Body of pancreas (tissue), 4 donors: ENCODE data around the gene ADCY2. TPM values are rescaled to one million over a fixed set of nuclear protein-coding genes. Genes with fewer than 3 reads are reported as not detected.

Experiments used
- ATAC-seq: fragments of 150-250 bp; one replicate; pipeline ENCODE4 v1.9.1; 2016
- DNase-seq, 4 donors: peaks; one replicate each; pipeline ENCODE4 v3.0.0-alpha.2; 2019
- H3K27ac ChIP-seq, 4 donors: fragments of 200-600 bp; sonication (generic); 1 replicate in 3 of 4; 2 replicates in 1 of 4; pipeline versions ENCODE4 v1.5.1 to v1.6.1; 2016 to 2019; ENCODE audit warnings: mild to moderate bottlenecking in 1 of 4, mixed read lengths in 1 of 4, moderate library complexity in 1 of 4
- H3K27me3 ChIP-seq, 2 donors: fragments of 200-600 bp; sonication (generic); one replicate each; pipeline ENCODE4 v1.6.0; 2016; ENCODE audit warnings: mild to moderate bottlenecking in 1 of 2
- H3K36me3 ChIP-seq, 2 donors: fragments of 200-600 bp; sonication (generic); replicated peaks in 1 of 2; 2 replicates each; pipeline ENCODE4 v1.5.1; 2016; ENCODE audit warnings: low read depth in 2 of 2; ENCODE audit not compliant: insufficient read depth in 1 of 2
- H3K4me1 ChIP-seq: fragments of 200-600 bp; sonication (generic); one replicate; pipeline ENCODE4 v1.6.0; 2016
- H3K4me3 ChIP-seq, 2 donors: fragments of 200-600 bp; sonication (generic); 1 replicate in 1 of 2; 2 replicates in 1 of 2; pipeline ENCODE4 v1.5.1; 2016 to 2019
- H3K9me3 ChIP-seq, 3 donors: fragments of 200-600 bp; sonication (generic); 1 replicate in 2 of 3; 2 replicates in 1 of 3; pipeline ENCODE4 v1.5.1; 2016
- POLR2A ChIP-seq, 3 donors: fragments of 450-650 bp; IDR thresholded peaks; one replicate each; pipeline ENCODE4 v1.6.1; 2016; ENCODE audit warnings: antibody characterized with exemption in 3 of 3, mild to moderate bottlenecking in 2 of 3
- WGBS, 2 donors: methylation state at CpG; one replicate each; pipeline ENCODE4 v1.1.5; 2017; 5-methylcytosine and 5-hydroxymethylcytosine counted together
- intact Hi-C: fragments of 100-400 bp; cut with DNase I; formaldehyde crosslinking; loops from one replicate; pipeline ENCODE4 v1.15.1; 2023
- total RNA-seq, 2 donors: library from RNA; depleted of rRNA; stranded (reverse); fragments of >200 nt; gene quantifications; one replicate each; pipeline ENCODE4 v1.1.0, GENCODE V29; 2016
- TF ChIP-seq, protein P1 (sequence below), 7 experiments: fragments of 450-650 bp in 4 of 7; fragments of 200-600 bp in 3 of 7; sonication (generic) in 3 of 7; IDR thresholded peaks; one replicate each; pipeline ENCODE4 v1.5.1; 2016 to 2019; ENCODE audit warnings: antibody characterized with exemption in 7 of 7

The ADCY2 gene
- total RNA-seq, 2 donors from 2014 or later, result 0.52 to 4.6 TPM

DNA sequence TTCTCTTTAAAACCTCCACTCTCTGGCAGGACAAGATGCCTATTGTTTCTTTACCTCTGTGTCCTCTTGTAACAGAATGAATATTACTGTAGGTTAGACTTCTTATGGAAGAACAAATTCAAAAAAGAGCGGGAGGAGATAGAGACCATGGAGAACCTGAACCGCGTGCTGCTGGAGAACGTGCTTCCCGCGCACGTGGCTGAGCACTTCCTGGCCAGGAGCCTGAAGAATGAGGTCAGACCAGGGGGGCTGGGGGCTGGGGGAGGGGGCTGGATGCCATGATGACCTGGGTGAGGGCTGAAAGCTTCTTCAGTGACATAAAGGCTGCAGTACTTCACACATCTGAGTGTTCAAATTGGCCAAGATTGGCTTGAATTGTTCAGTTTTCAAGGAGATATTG, 393.6 kb downstream of the ADCY2 start:
- Histone ChIP-seq H3K27me3 (no peaks in the 10 kb centered on the region), H3K36me3 (no peaks in the 10 kb centered on the region), H3K9me3 (no peaks in the 10 kb centered on the region), H3K4me1 (no peaks in the 10 kb centered on the region), H3K27ac (no peak overlapping the region), H3K4me3 (no peak overlapping the region)
- TF ChIP-seq, protein P1, sequence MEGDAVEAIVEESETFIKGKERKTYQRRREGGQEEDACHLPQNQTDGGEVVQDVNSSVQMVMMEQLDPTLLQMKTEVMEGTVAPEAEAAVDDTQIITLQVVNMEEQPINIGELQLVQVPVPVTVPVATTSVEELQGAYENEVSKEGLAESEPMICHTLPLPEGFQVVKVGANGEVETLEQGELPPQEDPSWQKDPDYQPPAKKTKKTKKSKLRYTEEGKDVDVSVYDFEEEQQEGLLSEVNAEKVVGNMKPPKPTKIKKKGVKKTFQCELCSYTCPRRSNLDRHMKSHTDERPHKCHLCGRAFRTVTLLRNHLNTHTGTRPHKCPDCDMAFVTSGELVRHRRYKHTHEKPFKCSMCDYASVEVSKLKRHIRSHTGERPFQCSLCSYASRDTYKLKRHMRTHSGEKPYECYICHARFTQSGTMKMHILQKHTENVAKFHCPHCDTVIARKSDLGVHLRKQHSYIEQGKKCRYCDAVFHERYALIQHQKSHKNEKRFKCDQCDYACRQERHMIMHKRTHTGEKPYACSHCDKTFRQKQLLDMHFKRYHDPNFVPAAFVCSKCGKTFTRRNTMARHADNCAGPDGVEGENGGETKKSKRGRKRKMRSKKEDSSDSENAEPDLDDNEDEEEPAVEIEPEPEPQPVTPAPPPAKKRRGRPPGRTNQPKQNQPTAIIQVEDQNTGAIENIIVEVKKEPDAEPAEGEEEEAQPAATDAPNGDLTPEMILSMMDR (IDR thresholded peaks at IDR 0.05), result no peak
- TF ChIP-seq POLR2A (IDR thresholded peaks at IDR 0.05), result no peak
- 85 to 87% methylated on average over 7 of the region's 7 CpGs for WGBS, 2 donors
- ATAC-seq, result no peak
- DNase-seq, result no peak
- intact Hi-C loops, result no loop called here

DNA sequence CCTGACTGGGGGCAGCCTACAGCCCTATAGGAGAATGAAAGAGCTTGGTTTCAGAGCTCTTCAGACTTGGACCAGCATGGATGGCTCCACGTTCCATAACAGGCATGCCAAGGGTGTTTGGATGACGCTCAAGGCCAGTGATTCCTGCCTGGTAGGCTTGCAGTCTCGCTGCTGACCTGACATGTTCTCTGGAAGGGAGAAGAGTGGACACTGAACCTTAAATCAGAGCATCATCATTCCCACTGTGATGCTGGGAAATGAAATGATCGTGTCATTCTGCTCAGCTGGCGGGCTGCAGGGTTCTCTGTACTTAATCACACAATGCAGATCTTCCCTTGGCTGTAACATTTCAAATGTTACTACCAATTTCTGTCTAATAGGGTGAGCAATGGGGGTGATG, 398.0 kb downstream of the ADCY2 start:
- H3K27me3 ChIP-seq, result no peaks in the 10 kb centered on the region
- intact Hi-C loops, result no loop called here
- TF ChIP-seq, protein P1 (IDR thresholded peaks at IDR 0.05), result no peak
- no peak for TF ChIP-seq POLR2A (IDR thresholded peaks at IDR 0.05)
- no peak for DNase-seq
- no peaks in the 10 kb centered on the region for H3K4me1 ChIP-seq
- no peak overlapping the region for H3K27ac ChIP-seq
- ATAC-seq, result no peak
- no peaks in the 10 kb centered on the region for H3K9me3 ChIP-seq
- H3K36me3 ChIP-seq, result no peaks in the 10 kb centered on the region
- WGBS, 2 donors, result 59 to 63% methylated on average over 2 to 5 of the region's 5 CpGs
- H3K4me3 ChIP-seq, result no peak overlapping the region

DNA sequence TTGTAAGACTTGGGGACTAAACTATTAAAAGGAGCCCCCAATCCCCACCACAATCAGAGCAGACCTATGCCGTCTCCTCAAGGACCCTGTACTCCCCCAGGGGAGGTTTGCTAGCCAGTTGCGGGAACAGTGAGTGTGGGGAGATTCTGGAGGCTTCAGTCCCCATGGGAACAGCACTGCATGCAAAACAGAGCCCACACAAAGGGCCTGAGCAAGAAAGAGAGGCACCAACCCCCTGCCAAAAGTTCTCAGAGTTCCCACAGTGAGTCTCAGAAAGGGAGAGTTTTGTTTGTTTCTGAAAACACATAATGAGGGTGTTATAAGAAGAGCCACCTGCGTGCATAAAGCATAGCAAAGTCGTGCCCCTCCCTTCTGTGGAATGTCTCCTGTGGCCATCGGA, 398.4 kb downstream of the ADCY2 start:
- TF ChIP-seq, protein P1 (IDR thresholded peaks at IDR 0.05), result no peak
- no peak for TF ChIP-seq POLR2A (IDR thresholded peaks at IDR 0.05)
- H3K27me3 ChIP-seq, result no peaks in the 10 kb centered on the region
- intact Hi-C loops, result no loop called here
- no peak for ATAC-seq
- 47 to 53% methylated on average over 5 of the region's 5 CpGs for WGBS, 2 donors
- no peaks in the 10 kb centered on the region for H3K9me3 ChIP-seq
- H3K4me3 ChIP-seq, result no peak overlapping the region
- no peak overlapping the region for H3K27ac ChIP-seq
- DNase-seq, result no peak
- H3K4me1 ChIP-seq, result no peaks in the 10 kb centered on the region
- no peaks in the 10 kb centered on the region for H3K36me3 ChIP-seq

DNA sequence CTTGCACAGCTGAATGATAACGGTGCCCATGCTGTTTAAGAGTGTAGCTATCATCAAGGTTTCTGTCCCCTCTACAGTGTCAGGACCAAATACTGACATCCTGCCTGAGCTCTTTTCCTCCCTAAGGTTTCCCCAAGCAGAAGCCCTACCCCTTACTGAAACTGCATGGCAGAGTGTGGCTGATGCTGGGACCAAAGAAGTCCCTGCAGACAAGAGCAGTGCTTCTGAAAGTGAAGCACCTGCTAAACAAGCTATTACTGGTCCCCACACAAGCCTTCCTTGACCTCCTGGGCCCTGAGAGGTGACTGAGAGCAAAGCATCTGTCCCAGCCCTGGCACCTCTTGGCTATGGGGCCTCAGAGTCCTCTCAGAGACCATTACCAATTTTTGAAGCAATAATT, 398.9 kb downstream of the ADCY2 start:
- no peaks in the 10 kb centered on the region for H3K36me3 ChIP-seq
- TF ChIP-seq, protein P1 (IDR thresholded peaks at IDR 0.05), result no peak
- no peak for TF ChIP-seq POLR2A (IDR thresholded peaks at IDR 0.05)
- no peak overlapping the region for H3K27ac ChIP-seq
- no peaks in the 10 kb centered on the region for H3K4me1 ChIP-seq
- no peaks in the 10 kb centered on the region for H3K27me3 ChIP-seq
- no peaks in the 10 kb centered on the region for H3K9me3 ChIP-seq
- 67 to 77% methylated on average over 1 of the region's 1 CpG for WGBS, 2 donors
- H3K4me3 ChIP-seq, result no peak overlapping the region
- no peak for DNase-seq
- intact Hi-C loops, result no loop called here
- no peak for ATAC-seq

DNA sequence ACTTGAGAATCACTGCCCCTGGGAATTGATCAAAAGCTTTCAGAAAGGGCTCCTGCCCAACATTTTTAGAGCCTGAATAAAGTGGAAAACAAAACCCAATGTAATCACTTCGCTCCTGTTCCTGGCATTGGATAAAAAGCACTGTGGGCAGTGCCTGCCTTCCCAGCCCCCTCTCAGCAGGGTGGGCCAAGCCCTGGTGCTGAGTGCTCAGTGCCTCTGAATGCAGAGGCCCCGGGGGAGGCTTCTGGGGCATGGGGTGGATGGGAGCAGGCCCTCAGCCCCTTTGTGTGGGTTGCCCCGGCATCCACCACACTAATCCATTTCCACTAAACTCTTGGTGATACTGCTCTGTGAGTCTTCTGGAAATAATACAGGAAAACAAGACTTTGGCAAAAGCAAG, 399.4 kb downstream of the ADCY2 start:
- H3K4me3 ChIP-seq, result no peak overlapping the region
- no peaks in the 10 kb centered on the region for H3K27me3 ChIP-seq
- no peaks in the 10 kb centered on the region for H3K36me3 ChIP-seq
- intact Hi-C loops, result no loop called here
- H3K9me3 ChIP-seq, result no peaks in the 10 kb centered on the region
- DNase-seq (no peak), ATAC-seq (no peak)
- 69 to 94% methylated on average over 2 to 3 of the region's 3 CpGs for WGBS, 2 donors
- no peak overlapping the region for H3K27ac ChIP-seq
- no peaks in the 10 kb centered on the region for H3K4me1 ChIP-seq
- no peak for TF ChIP-seq POLR2A (IDR thresholded peaks at IDR 0.05)
- TF ChIP-seq, protein P1 (IDR thresholded peaks at IDR 0.05), result no peak
